Hepatocyte (in vitro differentiated cells): ENCODE data around the gene MAP4K1.

ENCODE experiments used
- CTCF ChIP-seq: fragments of 200-600 bp; sonication (generic); IDR thresholded peaks from 2 replicates; pipeline ENCODE4 v1.5.1; 2016; ENCODE audit warnings: antibody characterized with exemption, mild to moderate bottlenecking; ENCODE audit not compliant: poor library complexity
- EZH2 ChIP-seq: fragments of 200-600 bp; sonication (generic); IDR thresholded peaks from 2 replicates; pipeline ENCODE4 v1.6.1; 2016; ENCODE audit warnings: antibody characterized with exemption, mild to moderate bottlenecking, borderline replicate concordance
- EZH2phosphoT487 ChIP-seq: fragments of 200-600 bp; sonication (generic); IDR thresholded peaks from one replicate; pipeline ENCODE4 v1.6.1; 2018; ENCODE audit warnings: antibody characterized with exemption, mild to moderate bottlenecking, low read depth, moderate library complexity; ENCODE audit not compliant: unreplicated experiment, severe bottlenecking

- no peak for TF ChIP-seq CTCF
- no peak for TF ChIP-seq EZH2phosphoT487
- TF ChIP-seq EZH2: no peak
Observed at GRCh38 chr19:38564981-38565690, 52.6 kb downstream of the MAP4K1 start.
